ENCODE data around the gene WAPL. TPM values are rescaled to one million over a fixed set of nuclear protein-coding genes. Genes with fewer than 3 reads are reported as not detected.

The WAPL gene
- total and polyA plus RNA-seq, 2 of the 4 experiments (the other 2 are of a cell fraction) = 11.5 to 31.7 TPM

DNA sequence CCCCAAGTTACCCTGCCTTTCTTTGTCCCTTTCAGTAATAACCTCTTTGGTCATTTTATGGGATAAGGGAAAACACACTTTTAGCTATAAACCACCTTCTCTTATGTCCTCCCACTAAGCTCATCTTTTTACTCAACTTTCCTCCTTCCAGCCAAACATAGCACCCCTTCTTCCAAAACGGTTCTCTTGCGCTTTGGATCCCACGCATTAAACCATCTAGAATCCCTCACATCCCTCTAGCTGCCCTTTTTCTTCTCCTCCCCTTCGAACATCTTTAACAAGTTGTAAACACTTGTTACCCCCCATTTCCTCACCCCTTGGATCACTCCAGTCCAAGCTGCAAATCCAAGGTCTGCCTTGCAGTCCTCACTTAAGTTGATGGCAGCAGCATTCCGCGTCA, 13.4 kb downstream of the WAPL start:
- 95% methylated on average over 6 of the region's 6 CpGs; no CpG with 5 or more reads in 1 of the 2 experiments for WGBS, 2 experiments (ENCODE audit: extremely low coverage in 2 of 2, insufficient read length in 1 of 2)
- no peak overlapping the region for H3K4ac ChIP-seq (ENCODE audit: low read depth, low read length)
- in situ Hi-C loops (cut with MboI; ENCODE audit: low sequenced_read_pairs) = loop anchor here (25.0 kb wide), 1 partner anchor 379 kb away; no protein-coding TSS in a partner anchor
- no peak overlapping the region for H2BK15ac ChIP-seq (ENCODE audit: low read depth, low read length)
- H3K4me1 ChIP-seq (ENCODE audit: control insufficient read depth, insufficient read depth, low read length) = peaks cover 3% of the 10 kb centered on the region; the same call in 1 of the 2 replicates
- no peak overlapping the region for H2BK20ac ChIP-seq (ENCODE audit: low read depth, low read length)
- H3K9me3 ChIP-seq (ENCODE audit: control insufficient read depth, insufficient read depth, low read length) = no peaks in the 10 kb centered on the region
- H3K4me2 ChIP-seq (ENCODE audit: low read depth, low read length) = no peak overlapping the region
- no peak overlapping the region for H2BK5ac ChIP-seq (ENCODE audit: low read depth, low read length, poor library complexity, severe bottlenecking)
- H4K91ac ChIP-seq (ENCODE audit: insufficient read depth, low read depth, low read length) = no peak overlapping the region
- no peak overlapping the region for H3K9ac ChIP-seq (ENCODE audit: low read depth, low read length)
- no peak overlapping the region for H4K8ac ChIP-seq (ENCODE audit: low read depth in 2 of 2, low read length in 2 of 2)
- peaks cover 9% of the 10 kb centered on the region; the same call in 1 of the 2 replicates for H3K9me1 ChIP-seq (ENCODE audit: insufficient read depth, low read length)
- no peak overlapping the region for H2AK5ac ChIP-seq (ENCODE audit: low read depth, low read length)
- H3K18ac ChIP-seq (ENCODE audit: low read depth, low read length) = no peak overlapping the region
- no peak overlapping the region for H3K4me3 ChIP-seq (ENCODE audit: insufficient read depth, low read depth, low read length)
- no peaks in the 10 kb centered on the region for H3K27me3 ChIP-seq (ENCODE audit: control insufficient read depth, insufficient read depth, low read length)
- H4K20me1 ChIP-seq (ENCODE audit: insufficient read depth, low read length) = peaks cover 54% of the 10 kb centered on the region
- H2BK120ac ChIP-seq (ENCODE audit: low read depth, low read length) = no peak overlapping the region
- H3K36me3 ChIP-seq (ENCODE audit: control insufficient read depth, insufficient read depth, low read length) = peaks cover 22% of the 10 kb centered on the region
- DNase-seq (no peak), ATAC-seq (ENCODE audit: low read depth) (no peak)
- dilution Hi-C loops (cut with HindIII; ENCODE audit: low sequenced_read_pairs, unreplicated experiment) = no loop called here
- no peak overlapping the region for H3K14ac ChIP-seq (replicated peaks; ENCODE audit: low read depth, low read length)
- H2AFZ ChIP-seq (replicated peaks; ENCODE audit: low read length, poor library complexity) = no peak overlapping the region
- CTCF ChIA-PET = no interaction called here
- no TSS peak for BruUV-seq (replicated peaks)
- intact Hi-C loops (cut with micrococcal nuclease) = no loop called here
- no peak overlapping the region for H2AK9ac ChIP-seq (replicated peaks; ENCODE audit: low read depth, low read length, poor library complexity)
- no peak overlapping the region for H3K23ac ChIP-seq (ENCODE audit: low read depth, low read length)
- TF ChIP-seq SMC3 (IDR thresholded peaks at IDR 0.05; ENCODE audit: low read depth, low read length) = no peak
- no peak for TF ChIP-seq CEBPB (IDR thresholded peaks at IDR 0.05; ENCODE audit: low read depth, low read length)
- TF ChIP-seq RCOR1 (IDR thresholded peaks at IDR 0.05; ENCODE audit: insufficient replicate concordance, low read length) = no peak
- TF ChIP-seq FOS (IDR thresholded peaks at IDR 0.05; ENCODE audit: low read depth, low read length) = no peak
- no peak for TF ChIP-seq MXI1 (IDR thresholded peaks at IDR 0.05; ENCODE audit: borderline replicate concordance, low read depth, low read length)
- TF ChIP-seq, protein P1, sequence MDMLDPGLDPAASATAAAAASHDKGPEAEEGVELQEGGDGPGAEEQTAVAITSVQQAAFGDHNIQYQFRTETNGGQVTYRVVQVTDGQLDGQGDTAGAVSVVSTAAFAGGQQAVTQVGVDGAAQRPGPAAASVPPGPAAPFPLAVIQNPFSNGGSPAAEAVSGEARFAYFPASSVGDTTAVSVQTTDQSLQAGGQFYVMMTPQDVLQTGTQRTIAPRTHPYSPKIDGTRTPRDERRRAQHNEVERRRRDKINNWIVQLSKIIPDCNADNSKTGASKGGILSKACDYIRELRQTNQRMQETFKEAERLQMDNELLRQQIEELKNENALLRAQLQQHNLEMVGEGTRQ (IDR thresholded peaks at IDR 0.05; ENCODE audit: low read depth, low read length) = no peak
- POLR2A ChIA-PET (ENCODE audit: unreplicated experiment) = no interaction called here
- no peak overlapping the region for H3K56ac ChIP-seq (ENCODE audit: extremely low read depth, insufficient read depth, low read length)
- peaks cover 24 to 45% of the 10 kb centered on the region in 2 experiments for H3K79me1 ChIP-seq (ENCODE audit: low read depth in 1 of 2, low read length in 2 of 2)
- H4K5ac ChIP-seq (ENCODE audit: low read depth, low read length) = no peak overlapping the region
- no peak overlapping the region for H3K27ac ChIP-seq (ENCODE audit: insufficient read depth, low read length)

All from IMR-90 (cell line).